ENCODE data around the gene PDCD1.
"Not testable (repeated sequence)": the region's sequence is repeated elsewhere in the genome, so short reads cannot be mapped to it uniquely, and the experiment has no call there.

The PDCD1 gene

DNA sequence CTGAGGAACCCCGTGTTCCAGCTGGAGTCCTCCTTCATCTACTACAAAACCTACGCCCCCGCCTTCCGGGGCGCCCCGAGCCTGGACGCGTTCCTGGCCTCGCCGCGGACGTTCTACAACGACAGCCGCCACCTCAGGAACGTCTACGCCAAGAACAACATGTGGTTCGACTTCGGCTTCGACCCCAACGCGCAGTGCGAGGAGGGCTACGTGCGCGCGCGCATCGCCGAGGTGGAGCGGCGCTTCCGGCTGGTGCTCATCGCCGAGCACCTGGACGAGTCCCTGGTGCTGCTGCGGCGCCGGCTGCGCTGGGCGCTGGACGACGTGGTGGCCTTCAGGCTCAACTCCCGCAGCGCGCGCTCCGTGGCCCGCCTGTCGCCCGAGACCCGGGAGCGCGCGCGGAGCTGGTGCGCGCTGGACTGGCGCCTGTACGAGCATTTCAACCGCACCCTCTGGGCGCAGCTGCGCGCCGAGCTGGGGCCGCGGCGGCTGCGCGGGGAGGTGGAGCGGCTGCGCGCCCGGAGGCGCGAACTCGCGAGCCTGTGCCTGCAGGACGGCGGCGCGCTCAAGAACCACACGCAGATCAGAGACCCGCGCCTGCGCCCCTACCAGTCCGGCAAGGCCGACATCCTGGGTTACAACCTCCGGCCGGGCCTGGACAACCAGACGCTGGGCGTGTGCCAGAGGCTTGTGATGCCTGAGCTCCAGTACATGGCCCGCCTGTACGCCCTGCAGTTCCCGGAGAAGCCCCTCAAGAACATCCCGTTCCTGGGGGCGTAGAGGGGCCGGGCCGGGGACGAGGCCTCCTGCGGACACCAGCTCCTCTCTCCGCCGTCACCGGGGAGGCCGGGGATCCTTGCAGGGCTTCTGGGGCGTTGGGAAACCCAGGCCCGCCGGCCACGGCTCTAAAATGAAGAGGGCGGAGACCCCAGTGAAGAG is 55.0 kb downstream of the PDCD1 start:
- no peak for DNase-seq (ENCODE audit: low read depth, low spot score)
- POLR2A ChIA-PET: no interaction called here
- TF ChIP-seq, protein P1, sequence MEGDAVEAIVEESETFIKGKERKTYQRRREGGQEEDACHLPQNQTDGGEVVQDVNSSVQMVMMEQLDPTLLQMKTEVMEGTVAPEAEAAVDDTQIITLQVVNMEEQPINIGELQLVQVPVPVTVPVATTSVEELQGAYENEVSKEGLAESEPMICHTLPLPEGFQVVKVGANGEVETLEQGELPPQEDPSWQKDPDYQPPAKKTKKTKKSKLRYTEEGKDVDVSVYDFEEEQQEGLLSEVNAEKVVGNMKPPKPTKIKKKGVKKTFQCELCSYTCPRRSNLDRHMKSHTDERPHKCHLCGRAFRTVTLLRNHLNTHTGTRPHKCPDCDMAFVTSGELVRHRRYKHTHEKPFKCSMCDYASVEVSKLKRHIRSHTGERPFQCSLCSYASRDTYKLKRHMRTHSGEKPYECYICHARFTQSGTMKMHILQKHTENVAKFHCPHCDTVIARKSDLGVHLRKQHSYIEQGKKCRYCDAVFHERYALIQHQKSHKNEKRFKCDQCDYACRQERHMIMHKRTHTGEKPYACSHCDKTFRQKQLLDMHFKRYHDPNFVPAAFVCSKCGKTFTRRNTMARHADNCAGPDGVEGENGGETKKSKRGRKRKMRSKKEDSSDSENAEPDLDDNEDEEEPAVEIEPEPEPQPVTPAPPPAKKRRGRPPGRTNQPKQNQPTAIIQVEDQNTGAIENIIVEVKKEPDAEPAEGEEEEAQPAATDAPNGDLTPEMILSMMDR (IDR thresholded peaks at IDR 0.05; ENCODE audit: insufficient read depth, low read length, missing control alignments): no peak
- peak overlapping the region; percentile 51 for H3K4me3 ChIP-seq (ENCODE audit: low read depth, low read length)
- CTCF ChIA-PET: interaction anchor here (1.1 kb wide), 1 partner anchor 9 kb away, joined by 3 read pairs; no protein-coding TSS in a partner anchor

DNA sequence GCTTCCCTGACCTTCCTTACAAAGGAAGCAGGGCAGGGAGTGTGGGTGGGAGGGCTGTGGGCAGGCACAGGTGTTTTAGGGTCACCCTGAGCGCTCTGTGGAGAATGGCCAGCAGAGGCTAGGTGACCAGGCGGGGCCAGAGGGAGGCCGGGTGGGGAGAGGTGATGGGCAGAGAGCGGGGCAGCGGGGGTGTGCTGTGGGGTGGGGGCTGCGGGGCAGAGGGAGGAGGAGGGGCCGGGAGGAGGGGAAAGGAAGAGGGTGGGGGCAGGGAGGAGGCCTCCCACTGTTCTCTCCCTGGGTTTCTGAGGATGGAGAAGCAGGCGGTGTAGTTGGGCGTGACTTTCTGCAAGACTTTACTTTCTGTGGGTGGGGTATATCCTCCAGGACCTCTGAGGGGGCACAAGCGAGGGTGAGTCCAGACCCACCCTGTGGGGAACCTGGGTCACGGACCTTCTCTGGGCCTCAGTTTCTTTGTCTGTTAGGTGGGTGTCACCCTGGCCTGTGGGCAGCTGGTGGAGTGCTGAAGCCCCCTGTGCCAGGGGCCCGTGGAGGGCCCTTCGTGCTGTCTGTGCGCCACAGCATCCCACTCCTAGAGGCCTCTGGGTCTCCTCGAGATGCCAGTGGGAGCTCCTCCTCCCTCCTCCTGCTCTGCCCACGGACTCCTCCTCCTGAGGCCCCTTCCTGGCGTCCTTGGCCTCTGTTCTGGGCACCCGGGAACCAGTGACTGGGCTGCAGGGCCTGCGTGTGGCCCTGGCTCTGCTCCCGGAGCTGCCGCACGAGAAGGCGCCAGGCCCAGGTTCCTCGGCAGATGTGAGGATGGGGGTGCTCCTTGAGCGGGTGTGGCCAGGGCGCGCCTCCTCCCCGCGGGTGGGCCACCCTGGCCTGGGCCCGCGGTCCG is 56.0 kb downstream of the PDCD1 start:
- DNase-seq (ENCODE audit: low read depth, low spot score): no peak
- TF ChIP-seq, protein P1 (IDR thresholded peaks at IDR 0.05; ENCODE audit: insufficient read depth, low read length, missing control alignments): no peak
- CTCF ChIA-PET: no interaction called here
- POLR2A ChIA-PET: no interaction called here
- H3K4me3 ChIP-seq (ENCODE audit: low read depth, low read length): no peak overlapping the region

DNA sequence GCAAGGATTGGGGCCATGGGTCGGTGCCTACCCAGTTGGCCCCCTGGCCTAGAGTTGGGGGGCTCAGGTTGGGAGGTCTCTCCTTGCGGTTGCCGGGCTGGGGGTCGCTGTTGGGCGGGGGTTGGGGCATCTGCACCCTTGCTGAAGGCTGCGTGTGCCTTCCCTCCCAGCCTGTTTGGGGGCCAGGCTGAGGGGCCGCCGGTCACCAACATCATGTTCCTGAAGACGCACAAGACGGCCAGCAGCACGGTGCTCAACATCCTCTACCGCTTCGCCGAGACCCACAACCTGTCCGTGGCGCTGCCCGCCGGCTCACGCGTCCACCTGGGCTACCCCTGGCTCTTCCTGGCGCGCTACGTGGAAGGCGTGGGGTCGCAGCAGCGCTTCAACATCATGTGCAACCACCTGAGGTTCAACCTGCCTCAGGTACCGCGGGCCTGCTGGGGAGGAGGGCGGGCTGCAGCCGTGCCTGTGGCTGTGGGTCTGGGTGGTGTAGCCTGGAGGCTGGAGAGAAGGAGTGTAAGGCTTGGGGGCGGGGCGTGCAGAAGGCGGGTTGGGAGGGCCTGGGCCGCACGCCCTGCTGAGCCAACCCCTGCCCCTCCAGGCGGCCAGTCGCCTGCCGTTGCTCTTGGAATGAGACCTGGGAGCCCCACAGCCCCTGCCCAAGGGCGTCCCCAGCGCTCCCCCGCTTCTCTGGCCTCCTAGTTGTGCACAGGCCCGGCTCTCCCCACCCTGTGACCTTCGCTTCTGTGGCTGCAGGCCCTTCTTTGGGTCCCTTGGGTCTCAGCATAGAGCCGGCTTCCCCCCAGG is 56.9 kb downstream of the PDCD1 start:
- CTCF ChIA-PET: no interaction called here
- TF ChIP-seq, protein P1 (IDR thresholded peaks at IDR 0.05; ENCODE audit: insufficient read depth, low read length, missing control alignments): no peak
- H3K4me3 ChIP-seq (ENCODE audit: low read depth, low read length): no peak overlapping the region
- POLR2A ChIA-PET: no interaction called here
- no peak for DNase-seq (ENCODE audit: low read depth, low spot score)

DNA sequence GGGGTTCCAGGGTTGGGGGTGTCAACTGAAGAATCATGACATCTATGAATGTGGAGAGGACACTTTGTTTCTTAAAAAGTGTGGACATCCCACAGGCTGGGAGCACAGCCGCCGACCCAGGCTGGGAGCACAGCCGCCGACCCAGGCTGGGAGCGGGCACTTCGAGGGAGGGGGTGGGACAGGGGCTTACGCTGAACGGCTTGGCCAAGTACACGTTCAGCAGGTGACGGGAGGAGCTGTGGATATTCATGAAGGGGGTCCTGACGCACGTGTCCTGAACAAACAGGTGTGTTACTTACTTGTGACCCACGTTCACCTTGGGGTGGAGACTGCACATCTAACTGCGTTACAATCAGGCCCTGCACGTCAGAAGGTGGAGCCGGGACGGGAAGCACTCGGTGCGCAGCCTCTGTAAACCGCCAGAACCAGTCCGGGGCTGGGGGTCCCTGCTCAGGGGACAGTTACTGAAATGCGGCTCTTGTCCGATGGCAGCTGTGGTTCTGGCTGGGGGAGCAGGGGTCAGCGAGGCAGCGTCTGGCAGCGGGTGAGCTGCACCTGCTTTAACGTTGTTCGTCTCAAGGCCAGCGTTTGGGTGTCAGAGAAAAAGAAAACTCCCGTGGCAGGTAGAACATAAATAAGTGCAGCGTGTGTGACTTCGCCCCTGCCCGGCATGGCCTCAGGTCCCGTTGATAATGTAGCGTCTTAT is 58.3 kb downstream of the PDCD1 start:
- CTCF ChIA-PET; POLR2A ChIA-PET; DNase-seq (ENCODE audit: low read depth, low spot score); H3K4me3 ChIP-seq (ENCODE audit: low read depth, low read length): not testable (repeated sequence)

Data from AG04449 (cell line).